Spinal cord (tissue), 10 donors: ENCODE data around the gene TFB2M. TPM values are rescaled to one million over a fixed set of nuclear protein-coding genes. Genes with fewer than 3 reads are reported as not detected.
"Not testable (repeated sequence)": the region's sequence is repeated elsewhere in the genome, so short reads cannot be mapped to it uniquely, and the experiment has no call there.

Experiments
- DNase-seq, 6 donors: peaks; one replicate each; pipeline versions ENCODE4 v3.0.0 to v3.0.0-alpha.2; 2013 to 2015; ENCODE audit warnings: low spot score in 6 of 6, low read depth in 4 of 6
- H3K27ac ChIP-seq: one replicate; pipeline ENCODE4 v1.5.1; 2013; ENCODE audit warnings: low read depth, low read length, control low read depth
- H3K27me3 ChIP-seq: one replicate; pipeline ENCODE4 v1.6.1; 2013; ENCODE audit warnings: low read length; ENCODE audit not compliant: control insufficient read depth, insufficient read depth
- H3K36me3 ChIP-seq: one replicate; pipeline ENCODE4 v1.6.1; 2013; ENCODE audit warnings: low read length; ENCODE audit not compliant: control insufficient read depth, insufficient read depth
- H3K4me1 ChIP-seq: one replicate; pipeline ENCODE4 v1.6.1; 2013; ENCODE audit warnings: low read length; ENCODE audit not compliant: control insufficient read depth, insufficient read depth
- H3K4me3 ChIP-seq: one replicate; pipeline ENCODE4 v1.5.1; 2013; ENCODE audit warnings: low read depth, low read length, control low read depth
- H3K9me3 ChIP-seq: one replicate; pipeline ENCODE4 v1.6.1; 2013; ENCODE audit warnings: low read length; ENCODE audit not compliant: control insufficient read depth, insufficient read depth
- WGBS: methylation state at CpG from one replicate; pipeline ENCODE4 v1.1.5; 2013; ENCODE audit warnings: missing lambda C conversion rate; ENCODE audit not compliant: insufficient coverage; 5-methylcytosine and 5-hydroxymethylcytosine counted together
- polyA plus RNA-seq, 2 donors: library from polyadenylated mRNA; unstranded; fragments of 120-200 nt; gene quantifications; one replicate each; pipeline ENCODE4 v1.2.1, GENCODE V29; 2013; ENCODE audit not compliant: insufficient read length in 2 of 2
- total RNA-seq, 2 donors: library from RNA; depleted of rRNA in 1 of 2; stranded (reverse); fragments of 120-200 nt in 1 of 2; fragments of >200 nt in 1 of 2; gene quantifications; one replicate each; pipeline versions ENCODE4 v1.2.3 to v1.2.4, GENCODE V29; 2013 to 2014
- donor health status: healthy.

TFB2M gene
- total and polyA plus RNA-seq, 4 donors, result 8.1 to 14.4 (median 9.0) TPM

GRCh38 chr1:246573491-246573890, 7.4 kb upstream of the TFB2M start:
- 86% methylated on average over 1 of the region's 6 CpGs for WGBS
- Histone ChIP-seq H3K4me1 (no peaks in the 10 kb centered on the region), H3K9me3 (no peaks in the 10 kb centered on the region), H3K36me3 (no peaks in the 10 kb centered on the region), H3K4me3 (no peak overlapping the region), H3K27me3 (no peaks in the 10 kb centered on the region), H3K27ac (no peak overlapping the region)
- no peak for DNase-seq

GRCh38 chr1:246572785-246573184, 6.7 kb upstream of the TFB2M start:
- H3K27ac ChIP-seq, result no peak overlapping the region

GRCh38 chr1:246571953-246572352, 5.9 kb upstream of the TFB2M start:
- Histone ChIP-seq H3K27me3 (no peaks in the 10 kb centered on the region), H3K27ac (no peak overlapping the region), H3K36me3 (no peaks in the 10 kb centered on the region), H3K4me1 (peaks cover 2% of the 10 kb centered on the region), H3K9me3 (no peaks in the 10 kb centered on the region), H3K4me3 (no peak overlapping the region)
- WGBS, result 100% methylated on average over 1 of the region's 1 CpG
- no peak for DNase-seq

More at GRCh38 chr1:246572785-246573184, 6.7 kb upstream of the TFB2M start:
- WGBS, result no CpG with 5 or more reads among the region's 3 CpGs
- H3K36me3 ChIP-seq, result no peaks in the 10 kb centered on the region
- no peaks in the 10 kb centered on the region for H3K27me3 ChIP-seq
- H3K4me1 ChIP-seq, result peaks cover 2% of the 10 kb centered on the region
- H3K4me3 ChIP-seq, result no peak overlapping the region
- DNase-seq, result no peak
- H3K9me3 ChIP-seq, result no peaks in the 10 kb centered on the region

- DNase-seq, H3K27ac ChIP-seq, H3K36me3 ChIP-seq, H3K4me3 ChIP-seq, H3K9me3 ChIP-seq, H3K4me1 ChIP-seq, H3K27me3 ChIP-seq: not testable (repeated sequence)
- WGBS, result no CpG with 5 or more reads among the region's 4 CpGs
Measured at GRCh38 chr1:246571309-246571708, 5.2 kb upstream of the TFB2M start.

- no peak overlapping the region for H3K4me3 ChIP-seq
- no peak overlapping the region for H3K27ac ChIP-seq
- H3K36me3 ChIP-seq, result no peaks in the 10 kb centered on the region
- peaks cover 10% of the 10 kb centered on the region for H3K4me1 ChIP-seq
- DNase-seq, result no peak
- no peaks in the 10 kb centered on the region for H3K27me3 ChIP-seq
- WGBS, result 55% methylated on average over 6 of the region's 8 CpGs
- H3K9me3 ChIP-seq, result no peaks in the 10 kb centered on the region
Measured at GRCh38 chr1:246569248-246570238, 3.5 kb upstream of the TFB2M start.

GRCh38 chr1:246567646-246568235, 1.7 kb upstream of the TFB2M start:
- WGBS, result 71% methylated on average over 1 of the region's 4 CpGs
- H3K4me3 ChIP-seq, result peak overlapping the region; percentile 89
- peaks cover 10% of the 10 kb centered on the region for H3K4me1 ChIP-seq

GRCh38 chr1:246566813-246567645, 968 bp upstream of the TFB2M start:
- no peaks in the 10 kb centered on the region for H3K9me3 ChIP-seq
- peak overlapping the region; percentile 89 for H3K4me3 ChIP-seq
- H3K27ac ChIP-seq, result peak overlapping the region; percentile 92
- peak in 4 of 6 donors; percentile 7 to 77 (median 20) for DNase-seq
- WGBS, result 0% methylated on average over 14 of the region's 25 CpGs
- peaks cover 10% of the 10 kb centered on the region for H3K4me1 ChIP-seq
- peaks cover 4% of the 10 kb centered on the region for H3K36me3 ChIP-seq
- H3K27me3 ChIP-seq, result no peaks in the 10 kb centered on the region

More at GRCh38 chr1:246567646-246568235, 1.7 kb upstream of the TFB2M start:
- H3K27ac ChIP-seq, result no peak overlapping the region
- DNase-seq, result no peak
- H3K27me3 ChIP-seq, result no peaks in the 10 kb centered on the region
- no peaks in the 10 kb centered on the region for H3K9me3 ChIP-seq
- peaks cover 2% of the 10 kb centered on the region for H3K36me3 ChIP-seq

GRCh38 chr1:246565751-246566127, 322 bp downstream of the TFB2M start:
- WGBS, result under 1% methylated on average over 25 of the region's 25 CpGs
- H3K27ac ChIP-seq, result peak overlapping the region; percentile 77
- peaks cover 10% of the 10 kb centered on the region for H3K4me1 ChIP-seq
- H3K36me3 ChIP-seq, result peaks cover 4% of the 10 kb centered on the region
- DNase-seq, result peak in 1 of 6 donors; percentile 6
- no peaks in the 10 kb centered on the region for H3K9me3 ChIP-seq
- no peaks in the 10 kb centered on the region for H3K27me3 ChIP-seq
- peak overlapping the region; percentile 89 for H3K4me3 ChIP-seq
